HG03378 (cell line): Measurements from ENCODE around the gene OSBPL5.

ENCODE experiments used
- ATAC-seq: cut with Tn5 transposase; IDR thresholded peaks from one replicate; pipeline ENCODE4 v1.9.1; 2021; ENCODE audit warnings: mild to moderate bottlenecking, moderate library complexity; ENCODE audit not compliant: unreplicated experiment

The OSBPL5 gene

DNA sequence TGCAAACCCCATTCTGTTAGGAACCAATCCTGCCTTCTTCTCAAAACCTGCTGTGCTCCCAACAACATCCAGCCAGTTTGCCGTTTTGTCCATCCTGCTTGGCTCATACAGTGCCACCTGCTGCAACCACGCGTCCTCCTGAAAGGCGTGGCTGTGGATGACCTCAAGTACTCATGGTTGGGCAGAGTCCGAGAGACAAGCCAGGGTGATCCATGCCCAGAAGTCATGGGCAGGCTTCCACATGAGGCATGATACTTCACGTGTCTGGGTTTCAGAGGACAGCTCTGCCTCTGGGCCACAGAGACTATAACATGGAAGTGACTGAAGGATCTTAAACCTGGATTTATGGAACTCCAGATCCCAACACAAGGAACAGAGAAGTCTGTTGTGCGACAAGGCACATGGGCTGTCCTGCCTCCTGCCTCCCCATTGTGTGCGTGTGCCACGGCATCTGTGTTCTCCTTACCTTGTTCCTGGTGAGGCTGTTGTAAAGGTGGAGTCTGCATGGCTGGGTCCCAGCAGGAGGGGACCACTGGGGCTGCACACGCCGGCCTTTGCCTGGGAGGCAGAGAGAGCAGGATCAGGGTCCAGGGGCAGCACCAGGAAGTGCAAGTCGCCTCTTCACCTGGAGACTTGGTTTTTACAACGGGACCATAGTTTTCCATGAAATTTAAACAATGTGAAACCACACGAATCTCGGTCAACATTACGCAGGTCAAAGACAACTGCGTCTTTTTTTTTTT, 123.2 kb downstream of the OSBPL5 start:
- ATAC-seq: no peak

DNA sequence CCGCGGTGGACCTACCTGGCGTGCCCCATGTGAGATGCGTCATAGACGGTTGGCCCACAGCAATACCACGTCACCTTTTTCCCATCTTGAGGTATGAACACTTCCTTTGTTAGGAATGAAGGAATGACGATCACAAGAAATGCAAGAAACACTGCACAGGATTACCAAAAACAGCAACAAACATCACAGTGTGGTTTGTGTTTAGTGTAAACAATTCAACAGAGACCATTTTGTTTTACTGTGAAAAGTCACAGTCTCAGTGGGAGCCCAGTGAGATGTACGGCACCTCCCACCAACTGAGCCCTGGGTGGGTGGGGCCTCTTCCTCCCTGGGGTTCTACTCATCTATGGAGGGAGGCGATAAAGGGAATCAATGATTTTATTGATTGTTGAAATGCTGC, 124.2 kb downstream of the OSBPL5 start:
- no peak for ATAC-seq

DNA sequence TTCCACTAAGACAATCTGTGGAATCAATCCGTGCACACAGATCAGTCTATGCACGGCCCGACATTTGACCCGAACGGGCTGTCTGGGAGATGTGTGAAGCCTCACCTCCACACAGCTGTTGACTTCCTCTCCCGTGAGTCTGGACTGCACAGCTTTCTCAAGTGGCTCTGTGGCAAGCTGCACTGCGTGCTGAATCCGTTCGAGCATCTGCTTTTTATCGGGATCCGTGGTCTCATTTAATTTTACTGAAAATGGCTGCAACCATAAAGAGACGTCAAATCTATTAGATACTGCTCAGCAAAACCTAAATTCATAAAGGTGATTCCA, 127.2 kb downstream of the OSBPL5 start:
- no peak for ATAC-seq
